H1 (cell line): Measurements from ENCODE around the gene MCM9. TPM values are rescaled to one million over a fixed set of nuclear protein-coding genes. Genes with fewer than 3 reads are reported as not detected.

Experiments
- NRF1 ChIP-seq: IDR thresholded peaks from 2 replicates; pipeline ENCODE4 v1.6.1; 2011; ENCODE audit warnings: mild to moderate bottlenecking, low read depth, low read length, improper control_type of control experiment
- polyA plus RNA-seq, 7 experiments: library from polyadenylated mRNA; depleted of rRNA in 3 of 7; stranded (reverse) in 5 of 7; unstranded in 2 of 7; fragments of >200 nt in 5 of 7; fragments of 200-250 nt in 2 of 7; gene quantifications; 1 replicate in 5 of 7; 2 replicates in 1 of 7; 4 replicates in 1 of 7; pipeline versions ENCODE4 v1.2.1 to v1.2.3, GENCODE V29; 2011 to 2013; ENCODE audit warnings: missing spikeins in 2 of 7, mixed read lengths in 2 of 7
- total RNA-seq: library from RNA; stranded (reverse); fragmentation: NEBNext Ultra II Directional; extraction: Animal tissue kit (Norgen Biotek cat#: 25700); gene quantifications from 2 replicates; pipeline ENCODE4 v1.2.1, GENCODE V29; 2021

Gene MCM9
- total and polyA plus RNA-seq, 2 of the 8 experiments (the other 6 are each of a cell fraction or from before 2014, with no cell fraction given), result 3.7 to 11.4 TPM

- no peak for TF ChIP-seq NRF1
Observed at GRCh38 chr6:118953391-118953790, 18.4 kb upstream of the MCM9 start (continued).
